ENCODE results near the gene CACNA1G. TPM values are rescaled to one million over a fixed set of nuclear protein-coding genes. Genes with fewer than 3 reads are reported as not detected.

The CACNA1G gene
- total and polyA plus RNA-seq, 9 donors = 4.6 to 16.3 (median 8.3) TPM

GRCh38 chr17:50540560-50541401, 19.7 kb upstream of the CACNA1G start:
- H3K4me3 ChIP-seq (ENCODE audit: low read length) = no peak overlapping the region
- H3K27me3 ChIP-seq (ENCODE audit: control insufficient read depth, insufficient read depth, low read length) = peaks cover 2% of the 10 kb centered on the region
- no peak overlapping the region for H3K27ac ChIP-seq (ENCODE audit: low read length)
- DNase-seq = peak; percentile 24
- no peaks in the 10 kb centered on the region for H3K36me3 ChIP-seq (ENCODE audit: control insufficient read depth, insufficient read depth, low read length)
- 90% methylated on average over 7 of the region's 11 CpGs for WGBS (ENCODE audit: insufficient coverage)
- H3K9me3 ChIP-seq (replicated peaks; ENCODE audit: control insufficient read depth, low read depth, low read length) = no peaks in the 10 kb centered on the region
- H3K4me1 ChIP-seq (ENCODE audit: control insufficient read depth, insufficient read depth, low read length) = peaks cover 39% of the 10 kb centered on the region

- DNase-seq = no peak
- H3K4me3 ChIP-seq (ENCODE audit: low read length) = peak overlapping the region; percentile 62
- H3K27me3 ChIP-seq (ENCODE audit: control insufficient read depth, insufficient read depth, low read length) = peaks cover 2% of the 10 kb centered on the region
- H3K4me1 ChIP-seq (ENCODE audit: control insufficient read depth, insufficient read depth, low read length) = peaks cover 39% of the 10 kb centered on the region
- 56% methylated on average over 9 of the region's 9 CpGs for WGBS (ENCODE audit: insufficient coverage)
- no peaks in the 10 kb centered on the region for H3K9me3 ChIP-seq (replicated peaks; ENCODE audit: control insufficient read depth, low read depth, low read length)
- peak overlapping the region; percentile 1 for H3K27ac ChIP-seq (ENCODE audit: low read length)
- no peaks in the 10 kb centered on the region for H3K36me3 ChIP-seq (ENCODE audit: control insufficient read depth, insufficient read depth, low read length)
These were observed 19.2 kb upstream of the CACNA1G start for GRCh38 chr17:50541402-50541715.

DNA sequence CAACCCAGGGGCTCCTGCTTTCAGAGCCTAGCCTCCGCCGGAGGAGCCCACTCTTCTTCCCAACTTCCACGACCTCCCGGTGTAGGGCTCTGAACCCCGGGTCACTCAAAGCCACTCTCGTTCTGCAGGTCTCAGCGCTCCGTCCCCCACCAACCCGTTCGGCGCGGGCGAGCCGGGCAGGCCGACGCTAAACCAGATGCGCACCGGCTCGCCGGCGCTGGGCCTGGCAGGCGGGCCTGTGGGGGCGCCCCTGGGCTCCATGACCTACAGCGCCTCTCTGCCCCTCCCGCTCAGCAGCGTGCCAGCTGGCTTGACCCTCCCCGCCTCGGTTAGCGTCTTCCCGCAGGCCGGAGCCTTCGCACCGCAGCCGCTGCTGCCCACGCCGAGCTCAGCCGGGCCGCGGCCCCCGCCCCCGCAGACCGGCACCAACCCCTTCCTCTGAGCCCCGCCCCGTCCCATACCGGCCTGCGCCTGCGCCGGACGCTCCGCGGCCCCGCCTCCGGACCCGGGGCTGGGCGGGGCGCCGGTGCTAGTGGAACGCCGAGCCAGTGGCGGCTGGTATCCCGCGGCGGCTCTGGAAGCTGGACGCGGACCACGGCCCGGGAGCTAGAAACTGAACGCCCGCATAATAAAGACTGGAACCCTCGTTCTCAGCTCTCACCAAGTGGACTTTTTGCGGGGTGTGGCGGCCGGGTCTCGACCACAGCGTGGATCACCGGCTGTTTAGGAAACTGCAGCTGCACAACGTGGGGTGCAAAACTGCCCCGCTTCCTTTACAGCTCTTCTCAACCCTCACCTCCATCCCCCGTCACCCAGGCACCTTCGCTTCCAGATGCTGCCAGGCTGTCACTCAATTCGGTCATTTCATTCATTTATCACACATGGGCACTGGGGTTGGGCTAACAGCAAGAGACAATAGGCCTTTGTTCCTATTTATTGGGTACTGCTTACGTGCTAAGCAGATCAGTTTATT, 18.5 kb upstream of the CACNA1G start:
- Histone ChIP-seq H3K9me3 (replicated peaks; ENCODE audit: control insufficient read depth, low read depth, low read length) (no peaks in the 10 kb centered on the region), H3K4me1 (ENCODE audit: control insufficient read depth, insufficient read depth, low read length) (peaks cover 44% of the 10 kb centered on the region), H3K4me3 (ENCODE audit: low read length) (peak overlapping the region; percentile 62), H3K27ac (ENCODE audit: low read length) (peak overlapping the region; percentile 69), H3K36me3 (ENCODE audit: control insufficient read depth, insufficient read depth, low read length) (no peaks in the 10 kb centered on the region), H3K27me3 (ENCODE audit: control insufficient read depth, insufficient read depth, low read length) (peaks cover 2% of the 10 kb centered on the region)
- peak; percentile 91 for DNase-seq
- under 1% methylated on average over 76 of the region's 82 CpGs for WGBS (ENCODE audit: insufficient coverage)

- Histone ChIP-seq H3K27me3 (ENCODE audit: control insufficient read depth, insufficient read depth, low read length) (peaks cover 2% of the 10 kb centered on the region), H3K4me1 (ENCODE audit: control insufficient read depth, insufficient read depth, low read length) (peaks cover 52% of the 10 kb centered on the region), H3K27ac (ENCODE audit: low read length) (no peak overlapping the region), H3K9me3 (replicated peaks; ENCODE audit: control insufficient read depth, low read depth, low read length) (no peaks in the 10 kb centered on the region), H3K36me3 (ENCODE audit: control insufficient read depth, insufficient read depth, low read length) (no peaks in the 10 kb centered on the region), H3K4me3 (ENCODE audit: low read length) (no peak overlapping the region)
- WGBS (ENCODE audit: insufficient coverage) = 86% methylated on average over 6 of the region's 16 CpGs
- no peak for DNase-seq
These were observed 17.4 kb upstream of the CACNA1G start for GRCh38 chr17:50542795-50543774.

DNA sequence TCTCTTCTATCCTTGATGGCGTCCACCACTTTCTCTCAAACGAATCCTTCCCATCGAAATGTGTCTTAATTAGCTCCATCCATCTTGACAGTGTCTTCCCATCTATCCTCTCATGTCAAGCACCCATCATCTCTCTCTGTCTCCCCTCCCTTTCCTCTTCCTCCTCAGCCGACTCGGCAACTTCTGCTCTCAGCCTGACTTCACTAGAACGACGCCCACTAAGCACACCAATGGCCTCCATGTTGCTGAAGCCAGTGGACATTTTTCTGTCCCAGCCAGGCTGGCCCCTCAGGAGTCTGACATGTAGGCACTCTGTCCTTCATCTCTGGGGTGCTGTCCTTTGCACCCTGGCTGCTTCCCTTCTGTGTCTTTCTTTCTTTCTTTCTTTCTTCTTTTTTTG, 16.0 kb upstream of the CACNA1G start:
- no peaks in the 10 kb centered on the region for H3K9me3 ChIP-seq (replicated peaks; ENCODE audit: control insufficient read depth, low read depth, low read length)
- H3K27ac ChIP-seq (ENCODE audit: low read length) = no peak overlapping the region
- no peak overlapping the region for H3K4me3 ChIP-seq (ENCODE audit: low read length)
- no peak for DNase-seq
- H3K36me3 ChIP-seq (ENCODE audit: control insufficient read depth, insufficient read depth, low read length) = peaks cover 2% of the 10 kb centered on the region
- peaks cover 2% of the 10 kb centered on the region for H3K27me3 ChIP-seq (ENCODE audit: control insufficient read depth, insufficient read depth, low read length)
- WGBS (ENCODE audit: insufficient coverage) = 72% methylated on average over 7 of the region's 7 CpGs
- H3K4me1 ChIP-seq (ENCODE audit: control insufficient read depth, insufficient read depth, low read length) = peaks cover 52% of the 10 kb centered on the region

DNA sequence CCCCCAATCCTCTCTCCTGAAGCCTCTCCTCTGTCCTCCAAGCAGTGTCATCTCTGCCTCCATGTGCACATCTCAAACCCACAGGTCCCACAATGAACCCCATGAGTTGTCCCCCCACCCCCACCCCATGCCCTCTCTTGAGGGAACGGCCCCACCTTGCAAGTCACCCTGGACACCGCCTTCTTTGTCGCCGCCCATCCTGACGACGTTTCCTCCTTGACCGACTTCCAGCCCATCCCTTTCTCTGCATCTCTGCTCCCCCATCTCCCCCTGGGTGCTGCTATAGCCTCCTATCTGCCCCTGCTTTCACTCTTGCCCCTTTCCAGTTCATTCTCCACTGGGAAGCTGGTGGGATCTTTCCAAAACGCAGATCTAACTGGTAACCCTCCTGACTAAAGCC, 15.2 kb upstream of the CACNA1G start:
- Histone ChIP-seq H3K36me3 (ENCODE audit: control insufficient read depth, insufficient read depth, low read length) (peaks cover 5% of the 10 kb centered on the region), H3K27me3 (ENCODE audit: control insufficient read depth, insufficient read depth, low read length) (peaks cover 2% of the 10 kb centered on the region), H3K4me3 (ENCODE audit: low read length) (no peak overlapping the region), H3K27ac (ENCODE audit: low read length) (no peak overlapping the region), H3K4me1 (ENCODE audit: control insufficient read depth, insufficient read depth, low read length) (peaks cover 51% of the 10 kb centered on the region), H3K9me3 (replicated peaks; ENCODE audit: control insufficient read depth, low read depth, low read length) (no peaks in the 10 kb centered on the region)
- 53% methylated on average over 8 of the region's 8 CpGs for WGBS (ENCODE audit: insufficient coverage)
- DNase-seq = no peak

DNA sequence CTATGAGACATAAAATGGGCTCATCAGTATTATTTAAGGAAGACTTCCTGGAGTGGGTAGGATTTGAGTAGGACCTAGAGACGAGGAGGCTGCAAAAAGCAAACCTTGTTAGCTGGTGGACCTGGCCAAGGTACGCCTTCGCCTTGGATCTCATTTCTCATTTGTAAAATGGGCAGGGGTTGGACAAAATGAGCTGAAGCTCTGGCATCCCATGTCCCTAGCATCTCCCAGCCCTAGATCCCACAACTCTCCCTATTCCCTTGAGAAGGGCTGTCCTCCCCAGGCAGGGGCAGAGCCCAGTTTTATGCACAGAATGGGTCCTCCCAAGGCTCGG, 13.8 kb upstream of the CACNA1G start:
- H3K27ac ChIP-seq (ENCODE audit: low read length) = no peak overlapping the region
- DNase-seq = no peak
- peaks cover 13% of the 10 kb centered on the region for H3K36me3 ChIP-seq (ENCODE audit: control insufficient read depth, insufficient read depth, low read length)
- H3K4me3 ChIP-seq (ENCODE audit: low read length) = peak overlapping the region; percentile 57
- H3K9me3 ChIP-seq (replicated peaks; ENCODE audit: control insufficient read depth, low read depth, low read length) = no peaks in the 10 kb centered on the region
- 45% methylated on average over 4 of the region's 4 CpGs for WGBS (ENCODE audit: insufficient coverage)
- peaks cover 47% of the 10 kb centered on the region for H3K4me1 ChIP-seq (ENCODE audit: control insufficient read depth, insufficient read depth, low read length)
- peaks cover 2% of the 10 kb centered on the region for H3K27me3 ChIP-seq (ENCODE audit: control insufficient read depth, insufficient read depth, low read length)

- peaks cover 2% of the 10 kb centered on the region for H3K27me3 ChIP-seq (ENCODE audit: control insufficient read depth, insufficient read depth, low read length)
- peak; percentile 94 for DNase-seq
- peaks cover 46% of the 10 kb centered on the region for H3K4me1 ChIP-seq (ENCODE audit: control insufficient read depth, insufficient read depth, low read length)
- H3K36me3 ChIP-seq (ENCODE audit: control insufficient read depth, insufficient read depth, low read length) = peaks cover 15% of the 10 kb centered on the region
- no peaks in the 10 kb centered on the region for H3K9me3 ChIP-seq (replicated peaks; ENCODE audit: control insufficient read depth, low read depth, low read length)
- peak within 1 kb of the TSS; percentile 57 for H3K4me3 ChIP-seq (ENCODE audit: low read length)
- H3K27ac ChIP-seq (ENCODE audit: low read length) = peak within 1 kb of the TSS; percentile 72
- 3% methylated on average over 33 of the region's 42 CpGs for WGBS (ENCODE audit: insufficient coverage)
These were observed 13.3 kb upstream of the CACNA1G start, which contains the start of gene SPATA20 for GRCh38 chr17:50547035-50547735. SPATA20 (plus strand) TSS chr17:50547174; CDS start chr17:50547209, 35 bp downstream.

- H3K4me1 ChIP-seq (ENCODE audit: control insufficient read depth, insufficient read depth, low read length) = peaks cover 41% of the 10 kb centered on the region
- no peaks in the 10 kb centered on the region for H3K9me3 ChIP-seq (replicated peaks; ENCODE audit: control insufficient read depth, low read depth, low read length)
- DNase-seq = peak; percentile 61
- 69% methylated on average over 2 of the region's 5 CpGs for WGBS (ENCODE audit: insufficient coverage)
- peak overlapping the region; percentile 57 for H3K4me3 ChIP-seq (ENCODE audit: low read length)
- peaks cover 2% of the 10 kb centered on the region for H3K27me3 ChIP-seq (ENCODE audit: control insufficient read depth, insufficient read depth, low read length)
- H3K27ac ChIP-seq (ENCODE audit: low read length) = peak overlapping the region; percentile 72
- H3K36me3 ChIP-seq (ENCODE audit: control insufficient read depth, insufficient read depth, low read length) = peaks cover 15% of the 10 kb centered on the region
These were observed 12.8 kb upstream of the CACNA1G start for GRCh38 chr17:50547736-50548083.

All from muscle of leg (tissue), 11 donors.